ENCODE results near the gene STK32B. TPM values are rescaled to one million over a fixed set of nuclear protein-coding genes. Genes with fewer than 3 reads are reported as not detected.

STK32B gene
- total and polyA plus RNA-seq, 7 donors, result 0.14 to 0.73 (median 0.52) TPM

GRCh38 chr4:5471691-5472090, 420.4 kb downstream of the STK32B start:
- Histone ChIP-seq H3K27me3 (ENCODE audit: insufficient read depth in 3 of 3, low read length in 2 of 3) (peaks cover 0 to 1% (median 0%) of the 10 kb centered on the region in 3 donors), H3K4me3 (no peak overlapping the region), H3K36me3 (ENCODE audit: insufficient read depth in 1 of 2, low read depth in 1 of 2) (no peaks in the 10 kb centered on the region), H3K4me1 (no peaks in the 10 kb centered on the region), H3K9me3 (no peaks in the 10 kb centered on the region), H3K27ac (no peak overlapping the region)
- ATAC-seq (no peak), DNase-seq (no peak)
- 70 to 72% (median 71%) methylated on average over 7 of the region's 7 CpGs for WGBS, 3 donors
- TF ChIP-seq CTCF (IDR thresholded peaks at IDR 0.05), result no peak
- intact Hi-C loops (cut with DNase I), result no loop called here

GRCh38 chr4:5472160-5472591, 420.9 kb downstream of the STK32B start:
- Histone ChIP-seq H3K4me1 (no peaks in the 10 kb centered on the region), H3K4me3 (no peak overlapping the region), H3K27me3 (ENCODE audit: insufficient read depth in 3 of 3, low read length in 2 of 3) (peaks cover 0 to 1% (median 0%) of the 10 kb centered on the region in 3 donors), H3K27ac (no peak overlapping the region), H3K36me3 (ENCODE audit: insufficient read depth in 1 of 2, low read depth in 1 of 2) (no peaks in the 10 kb centered on the region), H3K9me3 (no peaks in the 10 kb centered on the region)
- intact Hi-C loops (cut with DNase I), result no loop called here
- TF ChIP-seq CTCF (IDR thresholded peaks at IDR 0.05), result no peak
- no peak for DNase-seq
- 20 to 41% (median 31%) methylated on average over 6 of the region's 6 CpGs for WGBS, 3 donors
- ATAC-seq, result no peak

GRCh38 chr4:5473125-5473524, 421.8 kb downstream of the STK32B start:
- 85 to 86% (median 86%) methylated on average over 5 of the region's 5 CpGs for WGBS, 3 donors
- intact Hi-C loops (cut with DNase I), result no loop called here

GRCh38 chr4:5474756-5475155, 423.5 kb downstream of the STK32B start:
- 94 to 95% (median 95%) methylated on average over 9 of the region's 9 CpGs for WGBS, 3 donors
- Histone ChIP-seq H3K4me3 (no peak overlapping the region), H3K27me3 (ENCODE audit: insufficient read depth in 3 of 3, low read length in 2 of 3) (no peaks in the 10 kb centered on the region), H3K36me3 (ENCODE audit: insufficient read depth in 1 of 2, low read depth in 1 of 2) (no peaks in the 10 kb centered on the region), H3K9me3 (no peaks in the 10 kb centered on the region), H3K27ac (no peak overlapping the region), H3K4me1 (no peaks in the 10 kb centered on the region)
- no peak for DNase-seq
- TF ChIP-seq CTCF (IDR thresholded peaks at IDR 0.05), result no peak
- no peak for ATAC-seq
- intact Hi-C loops (cut with DNase I), result no loop called here

More at GRCh38 chr4:5473125-5473524, 421.8 kb downstream of the STK32B start:
- Histone ChIP-seq H3K27ac (no peak overlapping the region), H3K36me3 (ENCODE audit: insufficient read depth in 1 of 2, low read depth in 1 of 2) (no peaks in the 10 kb centered on the region), H3K9me3 (no peaks in the 10 kb centered on the region), H3K4me3 (no peak overlapping the region), H3K4me1 (no peaks in the 10 kb centered on the region), H3K27me3 (ENCODE audit: insufficient read depth in 3 of 3, low read length in 2 of 3) (peaks cover 0 to 1% (median 0%) of the 10 kb centered on the region in 3 donors)
- no peak for ATAC-seq
- no peak for TF ChIP-seq CTCF (IDR thresholded peaks at IDR 0.05)
- no peak for DNase-seq

GRCh38 chr4:5477613-5478012, 426.3 kb downstream of the STK32B start:
- Histone ChIP-seq H3K4me1 (no peaks in the 10 kb centered on the region), H3K9me3 (no peaks in the 10 kb centered on the region), H3K36me3 (ENCODE audit: insufficient read depth in 1 of 2, low read depth in 1 of 2) (no peaks in the 10 kb centered on the region), H3K4me3 (no peak overlapping the region), H3K27ac (no peak overlapping the region), H3K27me3 (ENCODE audit: insufficient read depth in 3 of 3, low read length in 2 of 3) (no peaks in the 10 kb centered on the region)
- ATAC-seq, result no peak
- 74 to 81% (median 77%) methylated on average over 8 of the region's 8 CpGs for WGBS, 3 donors
- no peak for DNase-seq
- intact Hi-C loops (cut with DNase I), result no loop called here
- no peak for TF ChIP-seq CTCF (IDR thresholded peaks at IDR 0.05)

All from psoas muscle (tissue), 8 donors.